GM12873 (cell line): ENCODE measurements around the gene TM9SF3.

Experiments used
- CTCF ChIP-seq: IDR thresholded peaks from 2 replicates; pipeline ENCODE4 v1.5.1; 2012; ENCODE audit warnings: low read depth, mild to moderate bottlenecking, moderate library complexity, low read length, control low read depth; ENCODE audit not compliant: insufficient read depth; ENCODE audit errors: missing control alignments

The TM9SF3 gene

GRCh38 chr10:96610817-96611216 is 24.0 kb upstream of the TM9SF3 start:
- no peak for TF ChIP-seq CTCF

- no peak for TF ChIP-seq CTCF
Observed at GRCh38 chr10:96609510-96609909, 22.7 kb upstream of the TM9SF3 start.

DNA sequence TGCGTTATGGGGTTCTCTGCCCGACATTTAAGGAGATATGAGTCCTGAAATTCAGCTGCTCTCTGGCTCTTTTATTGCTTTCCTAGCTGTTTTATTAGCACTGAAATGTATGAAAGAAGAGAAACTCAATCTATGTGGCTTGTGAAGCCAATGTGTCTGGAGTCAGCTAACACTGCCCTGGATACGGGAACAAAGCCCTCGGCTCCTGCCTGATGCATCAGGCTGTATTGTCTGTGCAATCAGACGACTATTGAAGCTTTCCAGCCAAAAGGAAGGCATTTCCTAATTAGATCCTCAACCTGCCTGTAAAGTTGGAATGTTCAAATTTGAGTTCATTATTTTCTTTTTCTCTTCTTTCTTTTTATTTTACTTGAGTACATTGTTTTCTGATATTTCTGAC is 22.0 kb upstream of the TM9SF3 start:
- TF ChIP-seq CTCF, result no peak

GRCh38 chr10:96608262-96608661 is 21.4 kb upstream of the TM9SF3 start:
- TF ChIP-seq CTCF, result no peak

DNA sequence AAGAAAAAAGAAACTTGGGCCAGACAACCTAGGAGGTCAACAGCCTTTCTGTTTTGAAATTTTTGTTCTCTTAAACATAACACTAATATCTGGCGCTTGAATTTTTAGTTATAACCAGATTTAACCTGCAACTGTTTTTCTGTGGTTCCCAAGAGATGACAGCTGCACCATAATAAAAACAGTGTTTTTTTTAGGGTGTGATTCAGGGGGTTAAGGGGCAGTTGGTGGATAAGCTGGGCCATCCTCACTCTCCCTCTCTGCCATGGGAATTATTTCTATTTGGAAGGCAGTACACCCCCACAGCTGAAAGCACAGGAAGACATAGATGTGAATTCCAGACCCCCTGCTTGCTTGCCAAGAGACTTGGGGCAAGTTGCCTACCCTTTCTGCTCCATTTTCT is 20.1 kb upstream of the TM9SF3 start:
- no peak for TF ChIP-seq CTCF

GRCh38 chr10:96606216-96606615 is 19.4 kb upstream of the TM9SF3 start:
- TF ChIP-seq CTCF, result no peak

DNA sequence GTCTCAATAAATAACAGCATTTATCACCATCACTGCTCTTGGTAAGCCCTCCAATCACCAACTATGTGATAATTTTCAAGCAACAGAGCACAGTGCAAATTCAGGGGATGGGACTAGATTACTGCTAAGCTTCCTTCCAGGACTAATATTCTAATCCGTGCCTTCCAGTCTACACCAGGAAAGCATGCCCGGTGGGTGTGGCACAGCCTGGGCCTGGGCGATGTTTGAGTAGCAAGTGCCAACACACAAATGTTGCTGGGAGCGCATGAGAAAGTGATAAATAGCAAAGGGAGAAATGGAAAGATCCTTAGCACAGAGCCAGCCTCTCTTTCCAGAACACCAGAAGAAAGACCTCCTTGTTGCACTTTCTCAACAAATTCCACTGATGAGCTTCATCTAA is 13.5 kb upstream of the TM9SF3 start:
- no peak for TF ChIP-seq CTCF
